Central memory CD4-positive, alpha-beta T cell (primary cell): ENCODE results near the gene PGD.
"Not testable (repeated sequence)": the region's sequence is repeated elsewhere in the genome, so short reads cannot be mapped to it uniquely, and the experiment has no call there.

Source experiments
- DNase-seq: peaks from one replicate; pipeline ENCODE4 v3.0.0; 2022
- total RNA-seq, 3 experiments: gene quantifications; one replicate each; lab custom pipeline; 2026; lab: John Stamatoyannopoulos, UW

PGD gene
- 21.4 to 129 (median 58.0) reads per million in 3 experiments for total RNA-seq

- peak; percentile 94 for DNase-seq
These were observed at the start of gene PGD for GRCh38 chr1:10398734-10399443. PGD (plus strand) TSS chr1:10399064; CDS start chr1:10399118, 54 bp downstream.

- no peak for DNase-seq
These were observed 45.6 kb upstream of the PGD start for GRCh38 chr1:10353282-10353681.

- DNase-seq: no peak
These were observed 45.2 kb upstream of the PGD start for GRCh38 chr1:10353693-10354092.

- DNase-seq: no peak
These were observed 38.8 kb upstream of the PGD start for GRCh38 chr1:10360045-10360444.

GRCh38 chr1:10361515-10361914 lies 37.3 kb upstream of the PGD start:
- no peak for DNase-seq

- DNase-seq: no peak
These were observed 30.7 kb upstream of the PGD start for GRCh38 chr1:10368194-10368593.

GRCh38 chr1:10374442-10374860 lies 24.4 kb upstream of the PGD start:
- no peak for DNase-seq

GRCh38 chr1:10377365-10378029 lies 21.4 kb upstream of the PGD start:
- not testable (repeated sequence) for DNase-seq

GRCh38 chr1:10378081-10378841 lies 20.6 kb upstream of the PGD start:
- DNase-seq: no peak

- DNase-seq: no peak
These were observed 19.7 kb upstream of the PGD start for GRCh38 chr1:10379101-10379620.

GRCh38 chr1:10379676-10380075 lies 19.2 kb upstream of the PGD start:
- no peak for DNase-seq

GRCh38 chr1:10380594-10381275 lies 18.1 kb upstream of the PGD start:
- no peak for DNase-seq

- no peak for DNase-seq
These were observed 15.2 kb upstream of the PGD start for GRCh38 chr1:10383630-10384029.

GRCh38 chr1:10384219-10384618 lies 14.6 kb upstream of the PGD start:
- no peak for DNase-seq

- no peak for DNase-seq
These were observed 11.8 kb upstream of the PGD start for GRCh38 chr1:10386761-10387676.

- no peak for DNase-seq
These were observed 11.0 kb upstream of the PGD start for GRCh38 chr1:10387677-10388386.

- no peak for DNase-seq
These were observed 10.5 kb upstream of the PGD start for GRCh38 chr1:10388387-10388715.

GRCh38 chr1:10389271-10389973 lies 9.4 kb upstream of the PGD start:
- no peak for DNase-seq

GRCh38 chr1:10396870-10397269 lies 2.0 kb upstream of the PGD start:
- DNase-seq: no peak

- no peak for DNase-seq
These were observed 558 bp upstream of the PGD start for GRCh38 chr1:10398278-10398733.
